Right renal pelvis (tissue), 4 donors: ENCODE data around the gene SLC8A3. TPM values are rescaled to one million over a fixed set of nuclear protein-coding genes. Genes with fewer than 3 reads are reported as not detected.

Source experiments
- DNase-seq, 4 donors: peaks; one replicate each; pipeline ENCODE4 v3.0.0-alpha.2; 2013; ENCODE audit warnings: low read depth in 4 of 4, low spot score in 3 of 4, missing footprints in 1 of 4
- polyA plus RNA-seq, 4 donors: library from polyadenylated mRNA; unstranded; fragments of 120-200 nt; gene quantifications; one replicate each; pipeline ENCODE4 v1.2.1, GENCODE V29; 2013; ENCODE audit not compliant: insufficient read length in 4 of 4

SLC8A3 gene
- polyA plus RNA-seq, 4 donors = 0.24 to 0.67 (median 0.42) TPM

GRCh38 chr14:70004791-70005190 is 184.0 kb downstream of the SLC8A3 start:
- DNase-seq = no peak

DNA sequence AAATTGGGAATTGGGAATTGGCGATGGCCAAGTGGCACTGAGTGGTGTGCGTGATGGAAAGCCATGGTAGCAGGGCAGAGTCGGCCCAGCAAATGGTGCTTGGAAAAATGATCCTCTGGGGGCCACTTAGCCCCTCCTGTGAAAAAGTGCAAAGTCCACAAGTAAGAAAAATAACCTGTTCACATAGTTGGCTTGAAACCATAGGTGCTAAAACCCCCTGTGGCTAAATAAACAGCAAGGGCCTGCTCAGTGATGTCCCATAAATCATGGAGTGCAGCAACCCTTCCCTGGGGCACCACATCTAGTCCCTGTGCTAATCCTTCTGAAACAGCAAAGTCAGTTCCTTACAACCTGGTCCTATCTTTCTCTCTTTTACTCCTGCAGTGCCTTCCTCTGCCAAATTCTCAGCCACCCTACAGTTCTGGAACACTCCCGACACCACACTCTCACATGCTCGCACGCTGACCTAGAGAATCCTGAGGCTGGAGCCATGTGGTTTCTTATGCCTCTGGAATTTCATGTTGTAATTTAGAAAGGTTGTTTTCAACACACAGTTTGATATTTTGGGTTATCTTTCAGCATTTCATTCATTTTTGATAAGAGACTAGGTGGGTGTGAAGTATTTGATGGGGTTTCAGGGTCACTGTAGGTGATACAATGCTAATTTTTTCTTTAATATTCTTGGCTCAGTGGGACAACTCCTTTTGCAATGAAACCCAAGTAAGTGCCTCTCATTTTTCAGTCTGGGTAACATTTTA is 186.0 kb downstream of the SLC8A3 start:
- DNase-seq = no peak

GRCh38 chr14:70000601-70001000 is 188.2 kb downstream of the SLC8A3 start:
- no peak for DNase-seq

DNA sequence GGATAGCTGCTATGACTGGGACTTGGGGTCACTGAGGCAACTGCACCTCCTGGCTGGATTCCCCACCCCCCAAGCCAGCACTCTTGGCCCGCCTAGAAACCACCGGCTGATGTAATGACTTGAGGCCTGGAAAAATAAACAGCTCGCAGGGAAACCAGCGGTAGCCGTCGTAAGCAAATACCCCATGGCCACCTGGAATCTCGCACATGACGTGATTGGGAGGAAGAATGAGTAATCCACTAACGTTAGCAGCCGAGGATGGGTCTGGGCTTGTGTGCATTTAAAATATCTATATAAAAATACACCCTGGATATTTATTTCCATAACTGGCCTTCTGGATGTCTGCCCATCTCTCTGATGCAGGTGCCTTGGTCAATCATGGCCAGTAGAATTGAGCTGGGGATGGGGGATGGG is 189.5 kb downstream of the SLC8A3 start:
- no peak for DNase-seq

DNA sequence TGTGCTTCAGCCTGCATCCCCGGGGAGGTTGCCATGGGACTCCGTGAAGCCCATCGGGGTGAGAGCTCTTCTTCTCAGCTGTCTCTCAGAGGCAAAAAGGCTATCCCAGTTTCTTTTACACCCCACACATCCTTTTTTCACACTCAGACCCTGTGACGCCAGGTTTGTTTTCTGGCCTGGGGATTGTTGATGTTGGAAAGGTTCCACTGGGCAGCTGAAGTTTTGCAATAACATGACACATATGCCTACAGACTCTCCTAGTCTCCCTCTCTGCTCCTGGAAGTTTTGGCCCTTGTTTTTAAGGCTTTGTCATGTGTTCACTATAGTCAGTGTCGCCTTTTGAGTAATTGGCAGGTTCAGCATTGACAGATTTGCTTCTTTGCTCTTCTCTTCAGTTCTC is 190.9 kb downstream of the SLC8A3 start:
- no peak for DNase-seq

- no peak for DNase-seq
These were observed 192.5 kb downstream of the SLC8A3 start for GRCh38 chr14:69996216-69996615.

Other genes with a start within 250 kb of the SLC8A3 start
- gene COX16, start 170.7 kb upstream of the SLC8A3 start, polyA plus RNA-seq = 100 to 1,000 TPM in 1 of 4 donors, 10 to 100 TPM in 3; 82.3 to 102 (median 97.6) TPM
- 10 to 100 TPM; 36.7 to 50.4 (median 45.7) TPM for gene SYNJ2BP, start 228.1 kb upstream of the SLC8A3 start, polyA plus RNA-seq